Gastrocnemius medialis (tissue), 4 donors: ENCODE measurements around the gene SEMG2.

Experiments
- CTCF ChIP-seq, 5 experiments: fragments of 450-650 bp in 3 of 5; fragments of 200-600 bp in 2 of 5; sonication (generic) in 2 of 5; IDR thresholded peaks in 4 of 5; conservative IDR thresholded peaks in 1 of 5; 1 replicate in 4 of 5; 2 replicates in 1 of 5; pipeline ENCODE4 v1.5.1; 2016 to 2019; ENCODE audit warnings: antibody characterized with exemption in 5 of 5, mild to moderate bottlenecking in 3 of 5, moderate library complexity in 3 of 5
- POLR2A ChIP-seq, 2 donors: fragments of 450-650 bp; IDR thresholded peaks; one replicate each; pipeline ENCODE4 v1.6.1; 2017; ENCODE audit warnings: antibody characterized with exemption in 2 of 2, mild to moderate bottlenecking in 2 of 2, moderate library complexity in 2 of 2

- TF ChIP-seq CTCF (IDR thresholded peaks at IDR 0.05 in 4 of 5, conservative IDR thresholded peaks at IDR 0.05 in 1 of 5): no peak
- no peak for TF ChIP-seq POLR2A (IDR thresholded peaks at IDR 0.05)
Observed at GRCh38 chr20:45206725-45207124, 14.4 kb upstream of the SEMG2 start, which contains the start of gene SEMG1.
